Measurements from ENCODE around the gene MCUB. TPM values are rescaled to one million over a fixed set of nuclear protein-coding genes. Genes with fewer than 3 reads are reported as not detected.
A peak's percentile ranks its signal among the peaks of the same experiment; 100 is the strongest.
"Not testable (repeated sequence)": the region's sequence is repeated elsewhere in the genome, so short reads cannot be mapped to it uniquely, and the experiment has no call there.

Gene MCUB
- total and polyA plus RNA-seq, 9 of the 15 experiments (the other 6 are each of a cell fraction or from before 2014, with no cell fraction given), result 1.4 to 21.5 (median 5.4) TPM

DNA sequence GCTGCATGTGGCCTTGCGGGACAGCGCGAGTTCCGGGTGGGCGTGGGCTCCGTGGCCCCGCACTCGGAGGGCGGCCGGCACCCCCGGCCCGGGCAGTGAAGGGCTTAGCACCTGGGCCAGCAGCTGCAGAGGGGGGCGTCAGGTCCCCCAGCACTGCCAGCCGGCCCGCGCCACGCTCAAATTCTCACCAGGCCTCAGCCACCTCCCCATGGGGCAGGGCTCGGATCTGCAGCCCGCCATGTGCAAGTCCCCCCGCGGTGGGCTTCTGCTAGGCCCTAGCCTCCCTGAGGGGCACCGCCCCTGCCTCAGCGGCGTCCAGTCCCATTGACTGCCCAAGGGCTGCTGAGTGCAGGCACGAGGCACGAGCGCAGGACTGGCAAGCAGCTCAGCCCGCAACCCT, 2.6 kb upstream of the MCUB start:
- in situ Hi-C loops (cut with MboI) (no loop called here), intact Hi-C loops (cut with micrococcal nuclease) (no loop called here)
- Histone ChIP-seq H3K27ac (ENCODE audit: extremely low read depth, low read depth, low read length) (no peak overlapping the region), H3K4me1 (replicated peaks in 1 of 2; ENCODE audit: control insufficient read depth in 2 of 2, insufficient read depth in 2 of 2, low read length in 2 of 2) (peaks cover 5 to 17% of the 10 kb centered on the region in 2 experiments; a peak in 4 of 5 replicates), H3K36me3 (ENCODE audit: control insufficient read depth, insufficient read depth, low read length) (no peaks in the 10 kb centered on the region), H4K20me1 (replicated peaks; ENCODE audit: control insufficient read depth, insufficient read depth, low read length) (no peaks in the 10 kb centered on the region), H3K9ac (ENCODE audit: insufficient read depth in 1 of 2, low read depth in 2 of 2, low read length in 2 of 2) (no peak overlapping the region), H2AFZ (ENCODE audit: low read depth, low read length) (no peak overlapping the region), H3K79me2 (ENCODE audit: control insufficient read depth, insufficient read depth, low read length) (no peaks in the 10 kb centered on the region), H3K4me2 (ENCODE audit: insufficient read depth, low read length) (no peak overlapping the region), H3K9me3 (replicated peaks; ENCODE audit: control insufficient read depth, insufficient read depth, low read depth, low read length) (0 out of 2 replicates have a peak, but pooled peaks cover 2% of the 10 kb centered on the region), H3K27me3 (ENCODE audit: control insufficient read depth in 2 of 2, insufficient read depth in 2 of 2, low read length in 2 of 2) (peaks cover 0 to 4% of the 10 kb centered on the region in 2 experiments; a peak in 1 of 5 replicates), H3K4me3 (no peak overlapping the region), H3K9me1 (ENCODE audit: control insufficient read depth, insufficient read depth, low read length) (no peaks in the 10 kb centered on the region)
- 85% methylated on average over 14 of the region's 28 CpGs for WGBS (ENCODE audit: insufficient coverage, low coverage, missing lambda C conversion rate)
- ChIA-PET POLR2A (no interaction called here), CTCF (ENCODE audit: low intra/inter-chr PET ratio) (no interaction called here)
- ATAC-seq, result no peak
- DNase-seq (ENCODE audit: extremely low read depth in 1 of 4, low spot score in 3 of 4), result no peak
- BruUV-seq (replicated peaks), result no TSS peak
- FAIRE-seq, result no peak
- TF ChIP-seq STAT5A (IDR thresholded peaks at IDR 0.05; ENCODE audit: borderline replicate concordance, low read length), result no peak
- 0 out of 2 replicates have a peak, but pooled peaks have one; percentile 13 for TF ChIP-seq POLR2G (IDR thresholded peaks at IDR 0.05; ENCODE audit: low read depth, low read length)

DNA sequence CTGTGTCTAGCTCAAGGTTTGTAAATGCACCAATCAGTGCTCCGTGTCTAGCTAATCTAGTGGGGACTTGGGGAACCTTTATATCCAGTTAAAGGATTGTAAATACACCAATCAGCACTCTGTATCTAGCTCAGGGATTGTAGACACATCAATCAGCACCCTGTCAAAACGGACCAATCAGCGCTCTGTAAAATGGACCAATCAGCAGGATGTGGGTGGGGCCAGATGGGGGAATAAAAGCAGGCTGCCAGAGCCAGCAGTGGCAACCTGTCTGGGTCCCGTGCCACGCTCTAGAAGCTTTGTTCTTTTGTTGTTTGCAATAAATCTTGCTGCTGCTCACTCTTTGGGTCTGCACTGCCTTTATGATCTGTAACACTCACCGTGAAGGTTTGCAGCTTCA, 2.0 kb upstream of the MCUB start:
- CTCF ChIA-PET (ENCODE audit: low intra/inter-chr PET ratio); intact Hi-C loops (cut with micrococcal nuclease); H3K27me3 ChIP-seq (ENCODE audit: control insufficient read depth in 2 of 2, insufficient read depth in 2 of 2, low read length in 2 of 2); H3K36me3 ChIP-seq (ENCODE audit: control insufficient read depth, insufficient read depth, low read length); H3K27ac ChIP-seq (ENCODE audit: extremely low read depth, low read depth, low read length); H3K9me1 ChIP-seq (ENCODE audit: control insufficient read depth, insufficient read depth, low read length); H3K9ac ChIP-seq (ENCODE audit: insufficient read depth in 1 of 2, low read depth in 2 of 2, low read length in 2 of 2); DNase-seq (ENCODE audit: extremely low read depth in 1 of 4, low spot score in 3 of 4); POLR2A ChIA-PET; FAIRE-seq; ATAC-seq; BruUV-seq (replicated peaks); H3K4me2 ChIP-seq (ENCODE audit: insufficient read depth, low read length); H4K20me1 ChIP-seq (replicated peaks; ENCODE audit: control insufficient read depth, insufficient read depth, low read length); H3K9me3 ChIP-seq (replicated peaks; ENCODE audit: control insufficient read depth, insufficient read depth, low read depth, low read length); H3K79me2 ChIP-seq (ENCODE audit: control insufficient read depth, insufficient read depth, low read length); in situ Hi-C loops (cut with MboI); H3K4me3 ChIP-seq; H2AFZ ChIP-seq (ENCODE audit: low read depth, low read length): not testable (repeated sequence)
- TF ChIP-seq MEIS2 (IDR thresholded peaks at IDR 0.05; ENCODE audit: partially characterized antibody), result peak; percentile 79
- peak; percentile 72 for TF ChIP-seq NFYB (IDR thresholded peaks at IDR 0.05; ENCODE audit: extremely low read depth, insufficient read length)
- TF ChIP-seq PKNOX1 (IDR thresholded peaks at IDR 0.05), result peak; percentile 70; the same call in 1 of the 2 replicates
- TF ChIP-seq, protein P1, sequence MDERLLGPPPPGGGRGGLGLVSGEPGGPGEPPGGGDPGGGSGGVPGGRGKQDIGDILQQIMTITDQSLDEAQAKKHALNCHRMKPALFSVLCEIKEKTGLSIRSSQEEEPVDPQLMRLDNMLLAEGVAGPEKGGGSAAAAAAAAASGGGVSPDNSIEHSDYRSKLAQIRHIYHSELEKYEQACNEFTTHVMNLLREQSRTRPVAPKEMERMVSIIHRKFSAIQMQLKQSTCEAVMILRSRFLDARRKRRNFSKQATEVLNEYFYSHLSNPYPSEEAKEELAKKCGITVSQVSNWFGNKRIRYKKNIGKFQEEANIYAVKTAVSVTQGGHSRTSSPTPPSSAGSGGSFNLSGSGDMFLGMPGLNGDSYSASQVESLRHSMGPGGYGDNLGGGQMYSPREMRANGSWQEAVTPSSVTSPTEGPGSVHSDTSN (CRISPR knock-in tag; IDR thresholded peaks at IDR 0.05; ENCODE audit: low read depth), result not testable (repeated sequence)
- TF ChIP-seq, protein P1 (tag; conservative IDR thresholded peaks at IDR 0.05; ENCODE audit: low read depth), result peak; percentile 52
- peak; percentile 25 for TF ChIP-seq RBM25 (IDR thresholded peaks at IDR 0.05; ENCODE audit: low read depth, low read length, severe bottlenecking)
- 72% methylated on average over 6 of the region's 6 CpGs for WGBS (ENCODE audit: insufficient coverage, low coverage, missing lambda C conversion rate)
- peaks cover 5 to 17% of the 10 kb centered on the region in 2 experiments; a peak in 4 of 5 replicates for H3K4me1 ChIP-seq (replicated peaks in 1 of 2; ENCODE audit: control insufficient read depth in 2 of 2, insufficient read depth in 2 of 2, low read length in 2 of 2)
